Activated naive CD8-positive, alpha-beta T cell treated with anti-CD3 and anti-CD28 coated beads, Interleukin-2, amount 50 U/mL, for 16 hours (primary cell): Measurements from ENCODE around the gene SLC1A5.

Experiments
- DNase-seq: peaks from one replicate; pipeline ENCODE4 v3.0.0-alpha.2; 2020; ENCODE audit warnings: low read depth, low spot score

Gene SLC1A5

GRCh38 chr19:46742926-46743480 lies 45.4 kb downstream of the SLC1A5 start:
- no peak for DNase-seq

GRCh38 chr19:46741447-46741846 lies 46.9 kb downstream of the SLC1A5 start:
- no peak for DNase-seq

GRCh38 chr19:46739290-46739771 lies 49.1 kb downstream of the SLC1A5 start:
- no peak for DNase-seq

- DNase-seq = no peak
Measured at GRCh38 chr19:46737761-46738171, 50.6 kb downstream of the SLC1A5 start.

- DNase-seq = no peak
Measured at GRCh38 chr19:46737298-46737654, 51.1 kb downstream of the SLC1A5 start.

- DNase-seq = no peak
Measured at GRCh38 chr19:46736531-46737297, 51.7 kb downstream of the SLC1A5 start.

- no peak for DNase-seq
Measured at GRCh38 chr19:46733690-46734292, 54.6 kb downstream of the SLC1A5 start.

- no peak for DNase-seq
Measured at GRCh38 chr19:46732966-46733689, 55.3 kb downstream of the SLC1A5 start.

- DNase-seq = no peak
Measured at GRCh38 chr19:46732172-46732938, 56.0 kb downstream of the SLC1A5 start.

GRCh38 chr19:46731584-46731983 lies 56.8 kb downstream of the SLC1A5 start:
- no peak for DNase-seq

- no peak for DNase-seq
Measured at GRCh38 chr19:46731007-46731501, 57.3 kb downstream of the SLC1A5 start.

GRCh38 chr19:46730595-46730994 lies 57.8 kb downstream of the SLC1A5 start:
- no peak for DNase-seq

GRCh38 chr19:46730187-46730586 lies 58.2 kb downstream of the SLC1A5 start:
- no peak for DNase-seq

GRCh38 chr19:46729696-46730095 lies 58.7 kb downstream of the SLC1A5 start:
- no peak for DNase-seq

- DNase-seq = peak; percentile 59
Measured at GRCh38 chr19:46728693-46729339, 59.6 kb downstream of the SLC1A5 start.

GRCh38 chr19:46728208-46728607 lies 60.2 kb downstream of the SLC1A5 start:
- DNase-seq = no peak

- DNase-seq = no peak
Measured at GRCh38 chr19:46727757-46728156, 60.6 kb downstream of the SLC1A5 start.

- no peak for DNase-seq
Measured at GRCh38 chr19:46726971-46727501, 61.4 kb downstream of the SLC1A5 start.

GRCh38 chr19:46726551-46726950 lies 61.8 kb downstream of the SLC1A5 start:
- no peak for DNase-seq

- DNase-seq = no peak
Measured at GRCh38 chr19:46725859-46726393, 62.5 kb downstream of the SLC1A5 start.
